ENCODE measurements around the gene PPP2R2C.

DNA sequence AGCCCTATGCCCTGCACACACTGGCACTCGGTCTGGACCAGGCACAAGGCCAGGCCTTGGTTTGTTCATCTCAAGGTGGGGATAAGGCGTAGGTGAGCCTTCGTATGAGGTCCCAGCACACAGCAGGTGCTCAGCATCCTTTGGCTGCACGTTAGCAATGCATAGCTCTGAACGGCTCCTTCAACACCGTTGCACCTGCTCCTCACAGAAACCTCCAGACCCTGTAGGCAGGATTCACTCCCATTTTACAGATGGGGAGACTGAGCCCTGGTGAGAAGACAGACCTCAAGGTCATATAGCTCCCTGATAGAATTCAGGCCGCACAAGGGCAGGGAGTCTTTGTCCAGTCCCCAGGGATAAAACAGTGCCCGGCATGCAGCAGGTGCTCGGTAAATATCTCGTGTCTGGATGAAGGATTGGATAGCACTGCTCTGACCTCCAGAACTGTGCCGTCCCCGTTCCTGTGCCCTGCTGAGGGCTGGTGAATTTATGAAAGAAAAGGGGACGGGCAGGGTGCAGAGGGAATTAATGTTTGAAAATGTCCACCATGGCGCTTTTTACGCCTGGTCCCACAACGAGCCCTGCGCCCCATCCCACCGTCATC, 2.4 kb downstream of the PPP2R2C start:
- TF ChIP-seq, protein P1, sequence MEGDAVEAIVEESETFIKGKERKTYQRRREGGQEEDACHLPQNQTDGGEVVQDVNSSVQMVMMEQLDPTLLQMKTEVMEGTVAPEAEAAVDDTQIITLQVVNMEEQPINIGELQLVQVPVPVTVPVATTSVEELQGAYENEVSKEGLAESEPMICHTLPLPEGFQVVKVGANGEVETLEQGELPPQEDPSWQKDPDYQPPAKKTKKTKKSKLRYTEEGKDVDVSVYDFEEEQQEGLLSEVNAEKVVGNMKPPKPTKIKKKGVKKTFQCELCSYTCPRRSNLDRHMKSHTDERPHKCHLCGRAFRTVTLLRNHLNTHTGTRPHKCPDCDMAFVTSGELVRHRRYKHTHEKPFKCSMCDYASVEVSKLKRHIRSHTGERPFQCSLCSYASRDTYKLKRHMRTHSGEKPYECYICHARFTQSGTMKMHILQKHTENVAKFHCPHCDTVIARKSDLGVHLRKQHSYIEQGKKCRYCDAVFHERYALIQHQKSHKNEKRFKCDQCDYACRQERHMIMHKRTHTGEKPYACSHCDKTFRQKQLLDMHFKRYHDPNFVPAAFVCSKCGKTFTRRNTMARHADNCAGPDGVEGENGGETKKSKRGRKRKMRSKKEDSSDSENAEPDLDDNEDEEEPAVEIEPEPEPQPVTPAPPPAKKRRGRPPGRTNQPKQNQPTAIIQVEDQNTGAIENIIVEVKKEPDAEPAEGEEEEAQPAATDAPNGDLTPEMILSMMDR (IDR thresholded peaks at IDR 0.05; ENCODE audit: insufficient read depth, low read length): no peak
- no peak for TF ChIP-seq POLR2AphosphoS5 (IDR thresholded peaks at IDR 0.05; ENCODE audit: low read depth)
- TF ChIP-seq, protein P2, sequence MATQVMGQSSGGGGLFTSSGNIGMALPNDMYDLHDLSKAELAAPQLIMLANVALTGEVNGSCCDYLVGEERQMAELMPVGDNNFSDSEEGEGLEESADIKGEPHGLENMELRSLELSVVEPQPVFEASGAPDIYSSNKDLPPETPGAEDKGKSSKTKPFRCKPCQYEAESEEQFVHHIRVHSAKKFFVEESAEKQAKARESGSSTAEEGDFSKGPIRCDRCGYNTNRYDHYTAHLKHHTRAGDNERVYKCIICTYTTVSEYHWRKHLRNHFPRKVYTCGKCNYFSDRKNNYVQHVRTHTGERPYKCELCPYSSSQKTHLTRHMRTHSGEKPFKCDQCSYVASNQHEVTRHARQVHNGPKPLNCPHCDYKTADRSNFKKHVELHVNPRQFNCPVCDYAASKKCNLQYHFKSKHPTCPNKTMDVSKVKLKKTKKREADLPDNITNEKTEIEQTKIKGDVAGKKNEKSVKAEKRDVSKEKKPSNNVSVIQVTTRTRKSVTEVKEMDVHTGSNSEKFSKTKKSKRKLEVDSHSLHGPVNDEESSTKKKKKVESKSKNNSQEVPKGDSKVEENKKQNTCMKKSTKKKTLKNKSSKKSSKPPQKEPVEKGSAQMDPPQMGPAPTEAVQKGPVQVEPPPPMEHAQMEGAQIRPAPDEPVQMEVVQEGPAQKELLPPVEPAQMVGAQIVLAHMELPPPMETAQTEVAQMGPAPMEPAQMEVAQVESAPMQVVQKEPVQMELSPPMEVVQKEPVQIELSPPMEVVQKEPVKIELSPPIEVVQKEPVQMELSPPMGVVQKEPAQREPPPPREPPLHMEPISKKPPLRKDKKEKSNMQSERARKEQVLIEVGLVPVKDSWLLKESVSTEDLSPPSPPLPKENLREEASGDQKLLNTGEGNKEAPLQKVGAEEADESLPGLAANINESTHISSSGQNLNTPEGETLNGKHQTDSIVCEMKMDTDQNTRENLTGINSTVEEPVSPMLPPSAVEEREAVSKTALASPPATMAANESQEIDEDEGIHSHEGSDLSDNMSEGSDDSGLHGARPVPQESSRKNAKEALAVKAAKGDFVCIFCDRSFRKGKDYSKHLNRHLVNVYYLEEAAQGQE (IDR thresholded peaks at IDR 0.05; ENCODE audit: insufficient replicate concordance, low read depth): no peak
- TF ChIP-seq SPI1 (IDR thresholded peaks at IDR 0.05; ENCODE audit: borderline replicate concordance, low read depth): no peak

Data from HL-60 (cell line).